Glomerular endothelial cell (primary cell): ENCODE results near the gene RRBP1. TPM values are rescaled to one million over a fixed set of nuclear protein-coding genes. Genes with fewer than 3 reads are reported as not detected.

ENCODE experiments used
- DNase-seq: peaks from one replicate; pipeline ENCODE4 v3.0.0-alpha.2; 2011; ENCODE audit warnings: low read depth, low spot score; ENCODE audit errors: extremely low read depth
- total RNA-seq: library from RNA; depleted of rRNA; stranded (reverse); fragments of >200 nt; gene quantifications from 2 replicates; pipeline ENCODE4 v1.2.3, GENCODE V29; 2015

The RRBP1 gene
- total RNA-seq, 1 donor from 2014 or later, result 254 TPM

GRCh38 chr20:17684077-17684888 lies 2.2 kb upstream of the RRBP1 start:
- DNase-seq, result no peak

DNA sequence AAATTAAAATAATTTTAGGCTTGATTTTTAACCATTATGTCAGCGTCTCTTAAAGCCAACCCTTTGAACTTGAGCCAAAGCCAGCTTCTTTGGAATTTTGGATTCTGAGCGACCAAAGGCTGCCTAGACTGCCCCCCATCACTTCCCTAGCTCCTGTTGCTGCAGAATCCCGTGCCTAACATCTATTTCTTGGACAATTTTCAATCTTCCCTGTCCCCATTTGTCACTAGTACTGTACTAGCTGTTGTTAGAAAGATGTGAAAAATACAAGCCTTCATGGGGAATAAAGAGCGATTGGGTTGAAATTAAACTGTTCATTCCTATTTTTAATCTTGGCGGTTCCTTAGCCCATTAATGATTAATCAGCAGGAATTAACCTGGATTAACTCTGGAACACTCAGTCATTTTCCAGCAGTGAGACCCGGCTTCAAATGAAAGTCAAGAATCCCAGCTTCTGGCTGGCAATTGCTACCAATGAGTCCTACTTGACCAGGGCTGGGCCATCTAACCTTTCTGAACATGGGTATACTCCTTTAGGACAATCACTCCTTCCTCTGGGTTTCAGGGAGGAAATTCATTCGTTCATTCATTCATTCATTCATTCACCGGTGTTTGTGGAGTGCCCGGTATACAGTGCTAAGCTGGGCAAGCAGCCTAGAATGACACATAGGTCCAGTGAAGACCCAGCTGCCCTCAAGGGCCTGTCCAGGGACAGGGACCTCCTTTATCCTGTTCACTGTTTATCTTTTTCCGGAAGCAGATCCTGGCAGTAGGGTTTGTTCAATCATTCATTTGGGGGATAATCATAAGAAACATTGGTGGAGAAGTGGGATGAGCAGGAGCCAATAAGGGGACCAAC lies 1.4 kb upstream of the RRBP1 start:
- DNase-seq, result no peak

- no peak for DNase-seq
Measured at GRCh38 chr20:17682889-17683198, 802 bp upstream of the RRBP1 start.

- DNase-seq, result no peak
Measured at GRCh38 chr20:17681726-17682102, 328 bp downstream of the RRBP1 start.

DNA sequence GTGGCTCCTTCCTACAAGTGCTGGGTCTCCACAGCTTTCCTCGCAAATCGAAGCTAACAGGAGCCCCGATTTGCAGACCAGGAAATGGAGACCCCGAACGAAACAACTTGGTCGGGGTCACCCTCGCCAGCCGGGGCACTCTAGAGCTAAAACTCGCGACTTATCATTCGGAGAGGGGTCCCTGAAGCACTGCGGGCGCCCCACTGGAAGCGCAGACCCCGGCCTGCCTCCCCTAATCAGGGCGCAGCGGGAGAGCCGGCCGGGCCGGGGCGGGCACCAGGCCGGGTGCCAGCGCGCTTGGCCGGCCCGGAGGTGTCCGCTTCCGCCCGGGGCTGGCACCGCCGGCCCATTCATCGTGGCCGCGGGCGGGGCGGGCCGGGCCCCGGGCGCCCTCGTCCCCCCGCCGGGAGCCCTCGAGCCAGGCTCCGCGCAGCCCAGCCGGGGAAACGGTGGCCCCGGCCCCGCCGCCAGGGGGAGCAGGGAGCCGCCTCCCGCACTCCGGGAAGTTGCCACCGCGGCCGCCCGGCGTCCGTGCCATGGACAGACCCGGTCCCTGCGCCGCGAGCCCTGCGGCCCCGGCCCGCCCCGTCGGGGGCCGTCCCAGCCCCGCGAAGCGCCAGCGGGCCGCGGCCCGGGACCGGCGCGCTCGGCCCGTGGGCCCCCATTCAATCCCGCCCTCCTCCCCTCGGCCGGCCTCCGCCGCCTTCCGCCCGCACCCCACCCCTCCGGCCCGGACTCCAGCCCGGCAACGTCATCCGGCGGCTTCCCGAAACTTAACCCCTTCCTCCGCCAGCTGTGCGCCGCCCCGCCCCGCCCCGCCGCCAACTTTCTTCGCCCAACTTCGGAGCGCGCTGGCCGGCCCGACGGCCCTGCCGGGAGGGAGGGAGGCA lies 961 bp downstream of the RRBP1 start:
- DNase-seq, result no peak

GRCh38 chr20:17679941-17680835 lies 1.9 kb downstream of the RRBP1 start:
- DNase-seq, result no peak

- DNase-seq, result no peak
Measured at GRCh38 chr20:17678886-17679285, 3.2 kb downstream of the RRBP1 start.

DNA sequence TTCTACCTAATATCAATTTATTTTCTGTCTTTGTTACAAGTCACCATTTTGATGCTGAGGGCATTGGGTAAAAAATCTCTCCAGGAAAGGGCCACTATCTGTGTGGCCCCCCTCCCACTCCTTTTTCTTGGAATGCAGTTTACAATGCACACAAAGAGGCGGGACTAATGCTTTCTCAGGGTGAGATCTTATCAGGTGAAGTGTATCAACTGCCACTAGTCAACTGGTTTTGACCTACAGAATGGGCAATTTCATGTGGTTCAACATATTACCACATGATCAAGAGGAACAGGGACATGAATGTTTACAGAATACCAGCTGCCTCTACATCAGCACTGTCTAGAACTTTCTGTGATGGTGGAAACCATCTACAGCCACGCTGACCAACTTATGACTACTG lies 3.7 kb downstream of the RRBP1 start:
- DNase-seq, result no peak

DNA sequence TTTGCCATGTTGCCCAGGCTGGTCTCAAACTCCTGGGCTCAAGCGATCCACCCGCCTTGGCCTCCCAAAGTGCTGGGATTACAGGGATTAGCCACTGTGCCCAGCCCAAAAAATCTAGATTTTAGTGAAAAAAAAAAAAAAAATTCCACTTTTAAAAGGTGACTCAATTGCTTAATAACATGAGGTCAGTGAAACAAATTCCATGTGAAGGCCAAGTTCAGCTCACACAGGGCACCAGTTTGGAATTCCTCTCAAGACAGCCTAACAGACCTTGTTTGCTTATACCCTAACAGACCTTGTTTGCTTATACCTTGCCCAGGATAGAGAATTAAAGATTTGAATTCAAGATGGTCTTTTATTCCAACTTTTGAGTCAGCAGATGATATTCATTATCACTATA lies 5.1 kb downstream of the RRBP1 start:
- DNase-seq, result no peak

- DNase-seq, result no peak
Measured at GRCh38 chr20:17676378-17676759, 5.7 kb downstream of the RRBP1 start.

GRCh38 chr20:17675519-17676377 lies 6.3 kb downstream of the RRBP1 start:
- no peak for DNase-seq

GRCh38 chr20:17674722-17675518 lies 7.1 kb downstream of the RRBP1 start:
- no peak for DNase-seq

- no peak for DNase-seq
Measured at GRCh38 chr20:17673084-17673483, 9.0 kb downstream of the RRBP1 start.

DNA sequence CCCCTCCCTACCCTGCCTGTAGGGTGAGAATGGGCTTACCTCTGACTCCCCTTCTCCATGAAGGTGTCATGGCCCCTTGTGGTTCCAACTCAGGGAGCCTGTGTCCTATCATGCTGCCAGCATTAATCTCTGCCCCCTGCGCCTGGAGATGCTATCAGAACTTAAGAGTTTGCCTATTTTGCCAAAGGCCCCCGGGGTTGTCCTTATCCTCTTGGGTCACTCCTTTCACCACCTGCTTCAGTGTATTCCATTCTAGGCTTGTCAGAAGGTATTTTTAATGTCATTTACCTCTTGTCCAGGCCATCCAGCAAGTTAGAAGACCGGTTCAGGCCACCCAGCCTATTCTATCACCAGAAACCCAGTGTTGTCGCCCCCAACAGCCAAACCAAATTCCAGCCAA lies 10.5 kb downstream of the RRBP1 start:
- no peak for DNase-seq

GRCh38 chr20:17671011-17671410 lies 11.0 kb downstream of the RRBP1 start:
- no peak for DNase-seq

DNA sequence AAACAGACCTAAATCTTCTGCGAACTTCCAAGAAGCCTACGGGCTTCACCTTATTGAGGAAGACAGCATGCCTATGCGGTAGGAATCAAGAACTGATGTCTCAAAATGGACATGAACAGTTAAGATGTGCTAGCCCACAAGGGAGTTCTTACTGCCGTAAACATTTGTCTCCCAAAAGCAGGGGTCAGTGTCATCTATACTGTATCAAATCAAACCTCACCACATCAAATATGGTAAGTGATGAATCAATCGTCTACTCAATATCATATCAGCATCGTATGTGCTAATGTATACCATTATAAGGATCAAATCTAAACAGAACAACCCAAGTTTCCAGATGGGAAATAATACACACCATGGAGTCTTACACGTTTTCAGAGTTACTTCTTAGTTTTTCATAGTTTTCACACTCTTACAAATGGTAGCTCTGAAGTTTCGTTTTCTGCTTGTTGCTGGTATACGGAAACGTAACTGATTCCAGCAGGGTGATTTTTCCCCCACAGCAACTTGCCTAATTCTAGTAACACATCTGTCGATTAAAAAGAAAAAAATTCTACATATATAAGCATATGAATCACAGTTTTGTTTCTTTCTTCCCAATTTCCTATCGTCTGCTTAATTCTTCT lies 12.6 kb downstream of the RRBP1 start:
- no peak for DNase-seq

DNA sequence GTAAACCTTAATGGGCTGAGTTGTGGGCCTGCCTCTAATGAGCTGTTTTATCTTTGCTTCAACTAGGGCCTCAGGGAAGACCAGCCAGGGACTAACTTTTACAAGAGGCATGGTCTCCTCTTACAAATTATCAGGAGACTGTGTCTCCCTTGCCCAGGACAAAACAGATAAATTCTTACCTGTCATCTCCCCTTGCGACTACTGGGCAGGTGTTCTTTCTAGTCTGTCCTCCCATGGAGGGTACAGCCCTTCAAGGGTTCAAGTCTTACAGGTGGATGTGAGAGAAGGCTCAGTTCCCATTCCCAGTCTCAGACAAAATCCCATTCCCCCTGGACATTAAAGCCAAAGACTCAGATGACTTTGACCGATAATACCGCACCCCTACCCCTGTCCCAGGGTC lies 13.6 kb downstream of the RRBP1 start:
- DNase-seq, result no peak

- DNase-seq, result no peak
Measured at GRCh38 chr20:17667445-17667844, 14.6 kb downstream of the RRBP1 start.
